ENCODE results near the gene IGFBP2. TPM values are rescaled to one million over a fixed set of nuclear protein-coding genes. Genes with fewer than 3 reads are reported as not detected.

IGFBP2 gene
- total RNA-seq, 2 donors from 2014 or later, result 129 to 170 TPM

DNA sequence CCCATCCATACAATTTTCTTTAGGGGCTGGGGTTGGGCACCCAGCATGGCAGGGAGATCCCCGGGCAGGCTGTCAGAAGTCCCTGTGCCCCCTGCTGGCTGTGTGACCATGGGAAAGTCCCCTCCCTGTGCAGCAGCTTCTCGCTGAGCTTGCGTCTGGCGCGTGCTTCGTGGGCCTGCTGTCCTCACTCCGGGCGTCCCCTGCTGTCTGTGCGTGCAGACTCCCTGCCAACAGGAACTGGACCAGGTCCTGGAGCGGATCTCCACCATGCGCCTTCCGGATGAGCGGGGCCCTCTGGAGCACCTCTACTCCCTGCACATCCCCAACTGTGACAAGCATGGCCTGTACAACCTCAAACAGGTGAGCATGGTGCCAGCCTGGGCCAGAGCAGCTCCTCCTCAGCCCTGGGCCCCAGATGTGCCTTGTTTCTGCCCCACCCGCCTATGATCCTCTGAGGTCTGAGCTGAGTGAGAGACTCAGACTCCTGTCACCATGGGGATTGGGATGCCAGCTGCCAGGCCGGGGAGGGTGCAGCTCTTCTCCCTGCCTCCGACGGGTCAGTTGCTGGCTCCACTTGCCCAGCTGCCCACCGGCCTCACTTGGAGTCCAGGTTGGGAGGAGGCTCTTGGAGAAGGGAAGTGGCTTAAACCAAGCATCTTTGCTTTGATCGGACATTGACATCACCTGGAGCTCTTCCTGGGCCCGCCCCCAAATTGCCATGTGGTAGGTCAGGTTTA, 28.6 kb downstream of the IGFBP2 start:
- ATAC-seq (no peak), DNase-seq (peak in 2 of 4 donors; percentile 55 to 73)
- intact Hi-C loops (cut with DNase I), result no loop called here

GRCh38 chr2:216663106-216663505, 29.9 kb downstream of the IGFBP2 start:
- H3K36me3 ChIP-seq (replicated peaks in 1 of 2; ENCODE audit: insufficient read depth in 1 of 2, low read depth in 2 of 2), result no peaks in the 10 kb centered on the region
- peak; percentile 59 for ATAC-seq
- H3K4me3 ChIP-seq, result no peak overlapping the region
- H3K27me3 ChIP-seq, result no peaks in the 10 kb centered on the region
- peak; percentile 63 to 83 (median 78) for DNase-seq
- 37 to 44% methylated on average over 1 of the region's 1 CpG for WGBS, 2 donors
- TF ChIP-seq, protein P1, sequence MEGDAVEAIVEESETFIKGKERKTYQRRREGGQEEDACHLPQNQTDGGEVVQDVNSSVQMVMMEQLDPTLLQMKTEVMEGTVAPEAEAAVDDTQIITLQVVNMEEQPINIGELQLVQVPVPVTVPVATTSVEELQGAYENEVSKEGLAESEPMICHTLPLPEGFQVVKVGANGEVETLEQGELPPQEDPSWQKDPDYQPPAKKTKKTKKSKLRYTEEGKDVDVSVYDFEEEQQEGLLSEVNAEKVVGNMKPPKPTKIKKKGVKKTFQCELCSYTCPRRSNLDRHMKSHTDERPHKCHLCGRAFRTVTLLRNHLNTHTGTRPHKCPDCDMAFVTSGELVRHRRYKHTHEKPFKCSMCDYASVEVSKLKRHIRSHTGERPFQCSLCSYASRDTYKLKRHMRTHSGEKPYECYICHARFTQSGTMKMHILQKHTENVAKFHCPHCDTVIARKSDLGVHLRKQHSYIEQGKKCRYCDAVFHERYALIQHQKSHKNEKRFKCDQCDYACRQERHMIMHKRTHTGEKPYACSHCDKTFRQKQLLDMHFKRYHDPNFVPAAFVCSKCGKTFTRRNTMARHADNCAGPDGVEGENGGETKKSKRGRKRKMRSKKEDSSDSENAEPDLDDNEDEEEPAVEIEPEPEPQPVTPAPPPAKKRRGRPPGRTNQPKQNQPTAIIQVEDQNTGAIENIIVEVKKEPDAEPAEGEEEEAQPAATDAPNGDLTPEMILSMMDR (IDR thresholded peaks at IDR 0.05), result no peak
- no peak for TF ChIP-seq POLR2A (IDR thresholded peaks at IDR 0.05)
- peaks cover 61% of the 10 kb centered on the region for H3K4me1 ChIP-seq
- H3K27ac ChIP-seq, result peak overlapping the region; percentile 46 to 76 (median 66)
- H3K9me3 ChIP-seq, result no peaks in the 10 kb centered on the region
- intact Hi-C loops (cut with DNase I), result no loop called here

More for the DNA sequence above, 28.6 kb downstream of the IGFBP2 start:
- peak overlapping the region; percentile 34 to 76 (median 57) for H3K27ac ChIP-seq
- WGBS, 2 donors, result 73 to 83% methylated on average over 8 to 20 of the region's 20 CpGs
- peaks cover 70% of the 10 kb centered on the region for H3K4me1 ChIP-seq
- H3K4me3 ChIP-seq, result no peak overlapping the region
- no peaks in the 10 kb centered on the region for H3K36me3 ChIP-seq (replicated peaks in 1 of 2; ENCODE audit: insufficient read depth in 1 of 2, low read depth in 2 of 2)
- TF ChIP-seq, protein P1 (IDR thresholded peaks at IDR 0.05), result peak in 3 of 7 experiments; percentile 19 to 46 (median 21)
- no peak for TF ChIP-seq POLR2A (IDR thresholded peaks at IDR 0.05)
- H3K27me3 ChIP-seq, result no peaks in the 10 kb centered on the region
- no peaks in the 10 kb centered on the region for H3K9me3 ChIP-seq

DNA sequence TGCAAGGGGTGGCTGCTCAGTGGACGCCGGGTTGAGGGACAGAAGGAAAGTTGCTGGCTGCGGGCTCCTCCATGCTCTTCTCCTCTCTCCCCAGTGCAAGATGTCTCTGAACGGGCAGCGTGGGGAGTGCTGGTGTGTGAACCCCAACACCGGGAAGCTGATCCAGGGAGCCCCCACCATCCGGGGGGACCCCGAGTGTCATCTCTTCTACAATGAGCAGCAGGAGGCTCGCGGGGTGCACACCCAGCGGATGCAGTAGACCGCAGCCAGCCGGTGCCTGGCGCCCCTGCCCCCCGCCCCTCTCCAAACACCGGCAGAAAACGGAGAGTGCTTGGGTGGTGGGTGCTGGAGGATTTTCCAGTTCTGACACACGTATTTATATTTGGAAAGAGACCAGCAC, 30.6 kb downstream of the IGFBP2 start:
- Histone ChIP-seq H3K27me3 (no peaks in the 10 kb centered on the region), H3K36me3 (replicated peaks in 1 of 2; ENCODE audit: insufficient read depth in 1 of 2, low read depth in 2 of 2) (no peaks in the 10 kb centered on the region), H3K4me3 (no peak overlapping the region), H3K27ac (peak overlapping the region; percentile 46 to 76 (median 66)), H3K4me1 (peaks cover 55% of the 10 kb centered on the region), H3K9me3 (no peaks in the 10 kb centered on the region)
- 74 to 79% methylated on average over 18 of the region's 18 CpGs for WGBS, 2 donors
- TF ChIP-seq, protein P1 (IDR thresholded peaks at IDR 0.05), result no peak
- no peak for TF ChIP-seq POLR2A (IDR thresholded peaks at IDR 0.05)
- no peak for DNase-seq
- intact Hi-C loops (cut with DNase I), result no loop called here
- no peak for ATAC-seq

DNA sequence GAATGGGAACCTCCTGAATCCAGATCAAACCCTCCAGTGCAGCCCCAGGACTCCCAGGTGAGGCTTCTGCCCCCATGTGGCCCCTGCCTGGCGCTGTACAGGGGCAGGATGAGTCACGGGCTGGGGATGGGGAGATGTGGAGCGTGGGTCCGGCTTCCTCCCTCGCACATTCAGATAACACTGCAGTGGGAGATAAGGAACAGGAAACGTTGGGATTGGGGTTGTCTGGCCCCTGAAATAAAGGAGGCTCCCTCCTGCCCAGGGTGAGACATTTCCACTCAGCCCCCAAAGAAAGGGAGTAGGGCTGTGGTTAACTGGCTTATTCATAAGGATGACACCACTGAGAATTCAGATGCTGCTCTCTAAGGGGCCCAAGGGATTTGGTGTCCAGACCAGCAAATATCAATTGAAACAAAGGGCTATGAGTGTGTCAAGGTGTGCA, 31.4 kb downstream of the IGFBP2 start:
- Histone ChIP-seq H3K27me3 (no peaks in the 10 kb centered on the region), H3K36me3 (replicated peaks in 1 of 2; ENCODE audit: insufficient read depth in 1 of 2, low read depth in 2 of 2) (no peaks in the 10 kb centered on the region), H3K27ac (peak overlapping the region; percentile 4 to 76 (median 54)), H3K9me3 (no peaks in the 10 kb centered on the region), H3K4me3 (no peak overlapping the region), H3K4me1 (peaks cover 48% of the 10 kb centered on the region)
- WGBS, 2 donors, result 8 to 44% methylated on average over 2 to 6 of the region's 6 CpGs
- DNase-seq (no peak), ATAC-seq (no peak)
- intact Hi-C loops (cut with DNase I), result loop anchor here (5.0 kb wide), 1 partner anchor 147 kb away; no protein-coding TSS in a partner anchor
- no peak for TF ChIP-seq POLR2A (IDR thresholded peaks at IDR 0.05)
- TF ChIP-seq, protein P1 (IDR thresholded peaks at IDR 0.05), result peak in 2 of 7 experiments; percentile 7 to 20

All from body of pancreas (tissue), 4 donors.